ENCODE data around the gene PHF2. TPM values are rescaled to one million over a fixed set of nuclear protein-coding genes. Genes with fewer than 3 reads are reported as not detected.

The PHF2 gene
- total RNA-seq, 1 donor from 2014 or later = 18.1 TPM

- DNase-seq (ENCODE audit: low spot score) = no peak
Measured at GRCh38 chr9:93624431-93624834, 48.0 kb downstream of the PHF2 start.

GRCh38 chr9:93624977-93625376 lies 48.6 kb downstream of the PHF2 start:
- DNase-seq (ENCODE audit: low spot score) = no peak

- DNase-seq (ENCODE audit: low spot score) = no peak
Measured at GRCh38 chr9:93629920-93630319, 53.5 kb downstream of the PHF2 start.

- DNase-seq (ENCODE audit: low spot score) = no peak
Measured at GRCh38 chr9:93630806-93631411, 54.5 kb downstream of the PHF2 start.

- DNase-seq (ENCODE audit: low spot score) = no peak
Measured at GRCh38 chr9:93633492-93634221, 57.3 kb downstream of the PHF2 start.

- no peak for DNase-seq (ENCODE audit: low spot score)
Measured at GRCh38 chr9:93634311-93635185, 58.2 kb downstream of the PHF2 start.

- no peak for DNase-seq (ENCODE audit: low spot score)
Measured at GRCh38 chr9:93635186-93636107, 59.1 kb downstream of the PHF2 start.

- no peak for DNase-seq (ENCODE audit: low spot score)
Measured at GRCh38 chr9:93636172-93636661, 59.8 kb downstream of the PHF2 start.

- no peak for DNase-seq (ENCODE audit: low spot score)
Measured at GRCh38 chr9:93636667-93637066, 60.3 kb downstream of the PHF2 start.

GRCh38 chr9:93637886-93638285 lies 61.5 kb downstream of the PHF2 start:
- no peak for DNase-seq (ENCODE audit: low spot score)

GRCh38 chr9:93640027-93640426 lies 63.6 kb downstream of the PHF2 start:
- DNase-seq (ENCODE audit: low spot score) = no peak

- DNase-seq (ENCODE audit: low spot score) = no peak
Measured at GRCh38 chr9:93642961-93643360, 66.6 kb downstream of the PHF2 start.

- DNase-seq (ENCODE audit: low spot score) = no peak
Measured at GRCh38 chr9:93644397-93645088, 68.2 kb downstream of the PHF2 start.

GRCh38 chr9:93645149-93645889 lies 68.9 kb downstream of the PHF2 start:
- DNase-seq (ENCODE audit: low spot score) = no peak

GRCh38 chr9:93645921-93646639 lies 69.7 kb downstream of the PHF2 start:
- no peak for DNase-seq (ENCODE audit: low spot score)

GRCh38 chr9:93646640-93647178 lies 70.3 kb downstream of the PHF2 start:
- no peak for DNase-seq (ENCODE audit: low spot score)

- no peak for DNase-seq (ENCODE audit: low spot score)
Measured at GRCh38 chr9:93648181-93648580, 71.8 kb downstream of the PHF2 start.

- no peak for DNase-seq (ENCODE audit: low spot score)
Measured at GRCh38 chr9:93648836-93649235, 72.5 kb downstream of the PHF2 start.
